Osteoblast (primary cell): ENCODE measurements around the gene TMEM161A. TPM values are rescaled to one million over a fixed set of nuclear protein-coding genes. Genes with fewer than 3 reads are reported as not detected.

Source experiments
- DNase-seq: peaks from one replicate; pipeline ENCODE4 v3.0.0; 2011; ENCODE audit warnings: low spot score, mixed read lengths; ENCODE audit not compliant: insufficient read length; ENCODE audit errors: missing footprints
- H2AFZ ChIP-seq: 2 replicates; pipeline ENCODE4 v1.6.0; 2011; ENCODE audit warnings: mild to moderate bottlenecking, low read length
- H3K27ac ChIP-seq: 2 replicates; pipeline ENCODE4 v1.5.1; 2011; ENCODE audit warnings: mild to moderate bottlenecking, low read depth, low read length, moderate library complexity
- H3K27me3 ChIP-seq: 2 replicates; pipeline ENCODE4 v1.6.0; 2012; ENCODE audit warnings: mild to moderate bottlenecking, control low read depth, inconsistent platforms, low read length, moderate library complexity; ENCODE audit not compliant: insufficient read depth
- H3K36me3 ChIP-seq: 2 replicates; pipeline ENCODE4 v1.5.1; 2011; ENCODE audit warnings: mild to moderate bottlenecking, low read length, control low read depth, moderate library complexity; ENCODE audit not compliant: insufficient read depth
- H3K4me1 ChIP-seq: 2 replicates; pipeline ENCODE4 v1.5.1; 2011; ENCODE audit warnings: mild to moderate bottlenecking, low read length, control low read depth, moderate library complexity; ENCODE audit not compliant: insufficient read depth
- H3K4me2 ChIP-seq: 2 replicates; pipeline ENCODE4 v1.6.0; 2011; ENCODE audit warnings: mild to moderate bottlenecking, low read length; ENCODE audit not compliant: insufficient read depth
- H3K4me3 ChIP-seq: fragments of 200-600 bp; sonication (generic); 3 replicates; pipeline ENCODE4 v1.5.1; 2012; ENCODE audit warnings: mild to moderate bottlenecking, low read length, inconsistent platforms; ENCODE audit not compliant: insufficient read depth
- H3K79me2 ChIP-seq: 2 replicates; pipeline ENCODE4 v1.6.0; 2012; ENCODE audit warnings: mild to moderate bottlenecking, low read length, control low read depth, inconsistent platforms; ENCODE audit not compliant: insufficient read depth
- H3K9me3 ChIP-seq: 2 replicates; pipeline ENCODE4 v1.5.1; 2011; ENCODE audit warnings: low read depth, low read length, control low read depth
- H4K20me1 ChIP-seq: 2 replicates; pipeline ENCODE4 v1.6.0; 2012; ENCODE audit warnings: mild to moderate bottlenecking, low read length, control low read depth; ENCODE audit not compliant: insufficient read depth
- total RNA-seq: library from RNA; depleted of rRNA; stranded (reverse); fragments of >200 nt; gene quantifications from 2 replicates; pipeline ENCODE4 v1.2.3, GENCODE V29; 2012
- TF ChIP-seq, protein P1 (sequence below): IDR thresholded peaks from 2 replicates; pipeline ENCODE4 v1.5.1; 2011; ENCODE audit warnings: mild to moderate bottlenecking, low read depth, low read length, moderate library complexity; ENCODE audit errors: extremely low read depth

The TMEM161A gene
- total RNA-seq, 1 donor = 13.8 TPM

- H3K4me3 ChIP-seq = no peak overlapping the region
Observed at GRCh38 chr19:19098084-19098702, 40.1 kb downstream of the TMEM161A start.

GRCh38 chr19:19096641-19097627 lies 41.3 kb downstream of the TMEM161A start:
- no peaks in the 10 kb centered on the region for H3K9me3 ChIP-seq
- no peak overlapping the region for H3K4me2 ChIP-seq
- no peaks in the 10 kb centered on the region for H3K79me2 ChIP-seq
- H3K36me3 ChIP-seq = peaks cover 4% of the 10 kb centered on the region
- no peak for DNase-seq
- H3K4me1 ChIP-seq = no peaks in the 10 kb centered on the region
- no peak overlapping the region for H2AFZ ChIP-seq
- H3K27me3 ChIP-seq = no peaks in the 10 kb centered on the region
- TF ChIP-seq, protein P1, sequence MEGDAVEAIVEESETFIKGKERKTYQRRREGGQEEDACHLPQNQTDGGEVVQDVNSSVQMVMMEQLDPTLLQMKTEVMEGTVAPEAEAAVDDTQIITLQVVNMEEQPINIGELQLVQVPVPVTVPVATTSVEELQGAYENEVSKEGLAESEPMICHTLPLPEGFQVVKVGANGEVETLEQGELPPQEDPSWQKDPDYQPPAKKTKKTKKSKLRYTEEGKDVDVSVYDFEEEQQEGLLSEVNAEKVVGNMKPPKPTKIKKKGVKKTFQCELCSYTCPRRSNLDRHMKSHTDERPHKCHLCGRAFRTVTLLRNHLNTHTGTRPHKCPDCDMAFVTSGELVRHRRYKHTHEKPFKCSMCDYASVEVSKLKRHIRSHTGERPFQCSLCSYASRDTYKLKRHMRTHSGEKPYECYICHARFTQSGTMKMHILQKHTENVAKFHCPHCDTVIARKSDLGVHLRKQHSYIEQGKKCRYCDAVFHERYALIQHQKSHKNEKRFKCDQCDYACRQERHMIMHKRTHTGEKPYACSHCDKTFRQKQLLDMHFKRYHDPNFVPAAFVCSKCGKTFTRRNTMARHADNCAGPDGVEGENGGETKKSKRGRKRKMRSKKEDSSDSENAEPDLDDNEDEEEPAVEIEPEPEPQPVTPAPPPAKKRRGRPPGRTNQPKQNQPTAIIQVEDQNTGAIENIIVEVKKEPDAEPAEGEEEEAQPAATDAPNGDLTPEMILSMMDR = no peak
- H3K27ac ChIP-seq = no peak overlapping the region
- H4K20me1 ChIP-seq = peaks cover 2% of the 10 kb centered on the region
- H3K4me3 ChIP-seq = no peak overlapping the region

More at GRCh38 chr19:19098084-19098702, 40.1 kb downstream of the TMEM161A start:
- Histone ChIP-seq H2AFZ (no peak overlapping the region), H3K79me2 (no peaks in the 10 kb centered on the region), H3K9me3 (no peaks in the 10 kb centered on the region), H3K27ac (no peak overlapping the region), H4K20me1 (no peaks in the 10 kb centered on the region), H3K4me2 (no peak overlapping the region), H3K36me3 (peaks cover 4% of the 10 kb centered on the region), H3K4me1 (no peaks in the 10 kb centered on the region), H3K27me3 (no peaks in the 10 kb centered on the region)
- DNase-seq = peak; percentile 22
- TF ChIP-seq, protein P1 = no peak

GRCh38 chr19:19095691-19096090 lies 42.6 kb downstream of the TMEM161A start:
- no peaks in the 10 kb centered on the region for H3K9me3 ChIP-seq
- no peak overlapping the region for H3K4me3 ChIP-seq
- no peaks in the 10 kb centered on the region for H3K27me3 ChIP-seq
- H3K4me2 ChIP-seq = no peak overlapping the region
- no peak overlapping the region for H3K27ac ChIP-seq
- TF ChIP-seq, protein P1 = no peak
- no peak overlapping the region for H2AFZ ChIP-seq
- no peaks in the 10 kb centered on the region for H3K79me2 ChIP-seq
- peaks cover 2% of the 10 kb centered on the region for H4K20me1 ChIP-seq
- DNase-seq = peak; percentile 72
- H3K4me1 ChIP-seq = no peaks in the 10 kb centered on the region
- peaks cover 4% of the 10 kb centered on the region for H3K36me3 ChIP-seq

DNA sequence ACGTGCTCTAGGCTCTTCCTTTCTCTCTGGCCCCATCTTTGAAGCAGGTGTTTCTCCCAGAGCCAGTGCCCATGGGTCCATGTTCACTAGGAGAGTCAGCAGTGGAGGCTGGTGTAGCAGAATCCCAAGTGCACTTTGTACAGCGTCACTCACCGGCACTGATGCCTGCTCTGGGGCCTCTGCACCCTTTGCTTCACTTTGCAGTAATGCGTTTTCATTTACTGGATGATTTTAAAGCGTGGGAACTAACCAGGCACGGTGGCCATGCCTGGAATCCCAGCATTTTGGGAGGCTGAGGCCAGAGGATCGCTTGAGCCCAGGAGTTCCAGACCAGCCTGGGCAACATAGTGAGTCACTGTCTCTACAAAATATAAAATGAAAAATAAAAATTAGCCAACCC lies 43.8 kb downstream of the TMEM161A start:
- no peak for DNase-seq
- no peaks in the 10 kb centered on the region for H3K27me3 ChIP-seq
- H3K4me2 ChIP-seq = no peak overlapping the region
- H3K27ac ChIP-seq = no peak overlapping the region
- no peak overlapping the region for H3K4me3 ChIP-seq
- no peaks in the 10 kb centered on the region for H3K79me2 ChIP-seq
- TF ChIP-seq, protein P1 = no peak
- H3K36me3 ChIP-seq = peaks cover 4% of the 10 kb centered on the region
- H2AFZ ChIP-seq = no peak overlapping the region
- H3K9me3 ChIP-seq = no peaks in the 10 kb centered on the region
- H4K20me1 ChIP-seq = peaks cover 2% of the 10 kb centered on the region
- H3K4me1 ChIP-seq = no peaks in the 10 kb centered on the region
